Neutrophil (primary cell): ENCODE data around the gene PAIP2.

Experiments
- H3K27ac ChIP-seq: fragments of 200-600 bp; sonication (generic); 2 replicates; pipeline ENCODE4 v1.5.1; 2016; ENCODE audit warnings: mild to moderate bottlenecking, moderate library complexity
- H3K27me3 ChIP-seq: fragments of 200-600 bp; sonication (generic); 2 replicates; pipeline ENCODE4 v1.6.0; 2016; ENCODE audit warnings: mild to moderate bottlenecking
- H3K36me3 ChIP-seq: fragments of 200-600 bp; sonication (generic); 2 replicates; pipeline ENCODE4 v1.5.1; 2017
- H3K4me1 ChIP-seq, 2 experiments: fragments of 200-600 bp in 1 of 2; sonication (generic) in 1 of 2; 1 replicate in 1 of 2; 2 replicates in 1 of 2; pipeline versions ENCODE4 v1.5.1 to v1.6.1; 2013 to 2016; ENCODE audit warnings: low read depth in 1 of 2, low read length in 1 of 2, mild to moderate bottlenecking in 1 of 2, moderate library complexity in 1 of 2; ENCODE audit not compliant: control insufficient read depth in 1 of 2, insufficient read depth in 1 of 2
- H3K4me3 ChIP-seq, 2 experiments: fragments of 200-600 bp in 1 of 2; sonication (generic) in 1 of 2; 1 replicate in 1 of 2; 2 replicates in 1 of 2; pipeline ENCODE4 v1.5.1; 2013 to 2016; ENCODE audit warnings: low read depth in 1 of 2, low read length in 1 of 2, mild to moderate bottlenecking in 1 of 2, moderate library complexity in 1 of 2
- H3K9me3 ChIP-seq: fragments of 200-600 bp; sonication (generic); 2 replicates; pipeline ENCODE4 v1.5.1; 2016
- TF ChIP-seq, protein P1 (sequence below): fragments of 200-600 bp; sonication (generic); IDR thresholded peaks from 2 replicates; pipeline ENCODE4 v1.5.1; 2016; ENCODE audit warnings: antibody characterized with exemption

Gene PAIP2

DNA sequence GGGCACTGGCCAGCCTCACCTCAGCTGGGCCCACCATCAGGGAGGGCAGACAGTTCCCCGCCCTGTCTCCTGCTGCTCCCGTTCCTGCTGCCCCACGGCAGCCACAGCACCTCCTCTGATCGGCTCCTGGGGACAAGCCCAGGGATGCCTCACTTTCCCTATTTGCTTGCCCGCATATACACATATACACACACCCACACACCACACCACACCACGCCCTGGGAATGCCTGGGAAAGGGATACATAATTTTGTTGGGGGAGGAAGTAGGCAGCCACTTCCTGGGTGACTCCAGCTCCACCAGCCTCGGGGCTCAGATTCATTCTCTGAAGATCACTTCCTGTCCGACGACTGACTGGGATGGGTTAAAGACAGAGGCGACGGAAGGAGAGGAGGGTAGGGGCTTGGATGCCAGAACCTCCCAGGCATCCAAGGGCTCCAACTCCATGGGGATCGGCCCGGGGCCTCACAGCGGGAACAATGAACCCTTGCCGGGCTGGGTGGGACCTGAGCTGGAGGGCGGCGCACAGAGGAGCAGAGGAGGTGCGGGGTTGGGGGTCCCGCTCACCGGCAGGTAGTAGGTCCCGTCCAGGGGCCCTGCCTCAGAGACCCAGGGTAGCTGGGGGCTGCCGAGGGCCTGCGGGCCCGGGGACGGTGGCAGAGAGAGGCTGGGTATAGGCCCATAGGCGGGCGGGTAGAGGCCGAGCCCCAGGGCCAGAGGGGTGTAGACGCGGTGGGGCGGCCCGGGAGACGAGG lies 50.1 kb downstream of the PAIP2 start:
- no peaks in the 10 kb centered on the region for H3K36me3 ChIP-seq
- no peaks in the 10 kb centered on the region for H3K9me3 ChIP-seq
- peaks cover 55% of the 10 kb centered on the region for H3K27me3 ChIP-seq
- peak overlapping the region; percentile 59 to 73 for H3K4me3 ChIP-seq
- H3K4me1 ChIP-seq = peaks cover 43 to 49% of the 10 kb centered on the region in 2 experiments
- no peak overlapping the region for H3K27ac ChIP-seq
- TF ChIP-seq, protein P1, sequence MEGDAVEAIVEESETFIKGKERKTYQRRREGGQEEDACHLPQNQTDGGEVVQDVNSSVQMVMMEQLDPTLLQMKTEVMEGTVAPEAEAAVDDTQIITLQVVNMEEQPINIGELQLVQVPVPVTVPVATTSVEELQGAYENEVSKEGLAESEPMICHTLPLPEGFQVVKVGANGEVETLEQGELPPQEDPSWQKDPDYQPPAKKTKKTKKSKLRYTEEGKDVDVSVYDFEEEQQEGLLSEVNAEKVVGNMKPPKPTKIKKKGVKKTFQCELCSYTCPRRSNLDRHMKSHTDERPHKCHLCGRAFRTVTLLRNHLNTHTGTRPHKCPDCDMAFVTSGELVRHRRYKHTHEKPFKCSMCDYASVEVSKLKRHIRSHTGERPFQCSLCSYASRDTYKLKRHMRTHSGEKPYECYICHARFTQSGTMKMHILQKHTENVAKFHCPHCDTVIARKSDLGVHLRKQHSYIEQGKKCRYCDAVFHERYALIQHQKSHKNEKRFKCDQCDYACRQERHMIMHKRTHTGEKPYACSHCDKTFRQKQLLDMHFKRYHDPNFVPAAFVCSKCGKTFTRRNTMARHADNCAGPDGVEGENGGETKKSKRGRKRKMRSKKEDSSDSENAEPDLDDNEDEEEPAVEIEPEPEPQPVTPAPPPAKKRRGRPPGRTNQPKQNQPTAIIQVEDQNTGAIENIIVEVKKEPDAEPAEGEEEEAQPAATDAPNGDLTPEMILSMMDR = no peak

DNA sequence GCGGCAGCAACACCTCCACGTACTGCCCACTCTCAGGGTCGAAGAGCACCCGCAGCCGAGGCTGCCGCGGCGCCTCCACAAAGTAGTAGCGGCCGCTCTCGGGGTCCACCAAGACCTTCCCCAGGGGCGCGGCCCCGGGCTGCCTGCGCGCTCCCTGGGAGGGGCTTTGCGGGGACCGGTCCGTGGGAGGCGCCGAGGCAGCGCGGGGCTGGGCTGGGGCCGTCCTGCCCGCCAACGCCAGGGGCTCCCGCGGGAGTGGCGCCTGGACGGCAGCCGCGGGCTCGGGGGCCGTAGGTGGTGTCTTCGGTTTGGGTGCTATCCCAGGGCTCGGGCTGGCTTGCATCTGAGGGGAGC lies 50.6 kb downstream of the PAIP2 start:
- Histone ChIP-seq H3K36me3 (no peaks in the 10 kb centered on the region), H3K9me3 (no peaks in the 10 kb centered on the region), H3K4me3 (peak overlapping the region; percentile 59 to 73), H3K4me1 (peaks cover 42 to 46% of the 10 kb centered on the region in 2 experiments), H3K27me3 (peaks cover 55% of the 10 kb centered on the region), H3K27ac (peak overlapping the region; percentile 49)
- TF ChIP-seq, protein P1 = no peak

DNA sequence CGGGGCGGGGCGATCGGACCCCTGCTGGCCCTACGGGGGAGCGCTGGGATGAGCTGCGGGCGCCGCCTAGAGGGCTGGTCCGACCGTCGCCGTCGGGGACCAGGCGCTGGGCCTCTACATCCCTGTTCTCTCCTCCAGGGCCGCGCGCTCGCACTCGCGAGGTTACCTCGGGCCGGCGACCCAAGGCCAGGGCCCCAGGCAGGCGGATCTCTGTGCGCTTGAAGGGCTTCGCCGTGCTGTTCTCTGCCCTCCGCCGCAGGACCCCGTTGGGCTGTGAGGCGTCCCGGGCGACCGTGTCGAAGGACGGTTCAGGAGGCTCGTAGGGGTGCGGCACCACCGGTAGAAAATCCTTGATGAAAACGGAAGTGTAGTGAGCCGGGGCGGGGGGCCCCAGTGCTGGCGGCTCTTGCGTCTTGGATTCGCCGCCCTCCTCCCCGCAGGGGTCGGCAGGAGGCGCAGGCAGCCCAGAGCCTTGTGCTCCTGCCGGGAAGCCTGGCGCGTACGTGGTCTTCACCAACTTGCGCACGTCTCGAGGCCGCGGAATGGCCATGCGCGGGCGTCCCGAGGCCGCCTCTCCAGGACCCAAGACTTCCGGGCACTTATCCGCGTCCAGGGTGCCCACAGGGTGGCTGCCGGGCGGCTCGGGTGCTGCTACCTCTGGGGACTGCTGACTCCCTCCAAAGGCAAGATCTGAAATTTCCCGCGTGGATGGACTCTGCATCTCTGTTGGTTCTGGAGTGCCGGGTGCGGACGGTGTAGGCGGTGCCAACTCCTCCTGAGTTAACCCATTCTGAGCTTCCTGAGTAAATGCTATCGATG lies 51.2 kb downstream of the PAIP2 start:
- H3K4me3 ChIP-seq = peak overlapping the region; percentile 59 to 73
- TF ChIP-seq, protein P1 = peak; percentile 91
- peaks cover 55% of the 10 kb centered on the region for H3K27me3 ChIP-seq
- H3K9me3 ChIP-seq = no peaks in the 10 kb centered on the region
- no peaks in the 10 kb centered on the region for H3K36me3 ChIP-seq
- peak overlapping the region; percentile 49 for H3K27ac ChIP-seq
- peaks cover 41% of the 10 kb centered on the region in 2 experiments for H3K4me1 ChIP-seq

DNA sequence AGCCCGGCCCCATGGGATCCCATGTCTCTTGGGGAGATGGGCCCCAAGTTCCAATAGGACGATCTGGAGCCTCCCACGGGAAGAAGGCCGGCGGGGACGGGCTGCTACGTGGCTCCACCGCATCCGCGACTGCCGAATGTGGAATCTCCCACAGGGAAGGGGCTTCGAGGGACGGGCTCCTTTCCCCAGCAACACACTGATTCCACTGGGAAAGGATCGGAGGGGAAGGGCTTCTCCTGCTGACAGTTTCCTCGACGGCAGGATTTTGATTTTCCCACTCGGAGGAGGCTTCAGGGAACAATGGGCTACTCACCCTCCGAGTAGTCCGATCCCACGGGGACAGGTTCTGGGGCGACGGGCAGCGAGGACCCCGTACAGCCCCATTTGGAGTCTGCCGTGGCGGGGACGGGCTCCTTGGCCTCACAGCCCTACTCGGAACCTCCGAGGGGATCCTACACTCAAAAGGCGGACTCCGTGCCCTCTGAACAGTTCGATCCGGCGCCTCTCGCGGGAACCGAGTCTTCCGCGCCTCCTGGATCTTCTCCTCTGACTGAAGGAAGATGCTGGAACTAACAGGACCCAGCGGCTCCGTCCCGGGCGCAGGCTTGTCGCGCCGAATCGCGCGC lies 52.0 kb downstream of the PAIP2 start:
- TF ChIP-seq, protein P1 = no peak
- Histone ChIP-seq H3K4me1 (peaks cover 34% of the 10 kb centered on the region in 2 experiments), H3K27ac (no peak overlapping the region), H3K36me3 (no peaks in the 10 kb centered on the region), H3K4me3 (peak overlapping the region; percentile 59 to 73), H3K9me3 (no peaks in the 10 kb centered on the region), H3K27me3 (peaks cover 55% of the 10 kb centered on the region)

DNA sequence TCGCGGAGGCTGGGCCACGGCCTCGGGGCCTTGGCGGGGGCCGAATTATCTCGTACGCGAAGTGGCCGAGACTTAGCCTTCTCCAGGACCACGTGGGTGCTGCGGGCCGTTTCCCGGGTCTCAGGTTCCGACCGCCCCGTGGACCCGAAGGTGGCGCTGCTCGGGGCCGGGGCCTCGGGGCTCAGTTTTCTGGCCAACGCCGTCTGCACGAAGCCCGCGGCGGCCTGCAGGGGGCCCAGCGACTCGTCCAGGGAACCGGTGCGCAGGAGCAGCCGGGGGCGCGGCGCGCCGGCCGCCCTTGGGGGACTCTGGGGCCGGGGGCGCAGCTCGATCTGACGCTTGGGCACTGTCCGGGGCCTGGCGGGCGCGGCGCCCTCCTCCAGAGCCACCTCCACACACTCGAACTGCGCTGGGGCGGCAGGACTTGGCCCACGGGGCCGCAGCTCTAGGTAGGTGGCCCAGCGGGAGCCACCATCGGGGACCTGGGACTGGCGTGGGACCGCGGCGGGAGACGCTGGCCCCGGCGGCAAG lies 52.5 kb downstream of the PAIP2 start:
- Histone ChIP-seq H3K4me3 (peak overlapping the region; percentile 59 to 73), H3K9me3 (no peaks in the 10 kb centered on the region), H3K4me1 (peaks cover 29 to 32% of the 10 kb centered on the region in 2 experiments), H3K27ac (no peak overlapping the region), H3K27me3 (peaks cover 55% of the 10 kb centered on the region), H3K36me3 (no peaks in the 10 kb centered on the region)
- TF ChIP-seq, protein P1 = no peak
